Fibroblast of lung (primary cell): ENCODE measurements around the gene ATP6V0A1. TPM values are rescaled to one million over a fixed set of nuclear protein-coding genes. Genes with fewer than 3 reads are reported as not detected.
A peak's percentile ranks its signal among the peaks of the same experiment; 100 is the strongest.
"Not testable (repeated sequence)": the region's sequence is repeated elsewhere in the genome, so short reads cannot be mapped to it uniquely, and the experiment has no call there.

ENCODE experiments used
- DNase-seq, 2 donors: peaks; one replicate each; pipeline versions ENCODE4 v3.0.0 to v3.0.0-alpha.2; 2010; ENCODE audit warnings: low read depth in 2 of 2
- H2AFZ ChIP-seq: 2 replicates; pipeline ENCODE4 v1.5.1; 2012; ENCODE audit warnings: low read length, control low read depth, inconsistent platforms
- H3K27ac ChIP-seq: 2 replicates; pipeline ENCODE4 v1.5.1; 2011; ENCODE audit warnings: low read length, control low read depth; ENCODE audit not compliant: insufficient read depth
- H3K27me3 ChIP-seq: 2 replicates; pipeline ENCODE4 v1.5.1; 2011; ENCODE audit warnings: mild to moderate bottlenecking, low read length; ENCODE audit not compliant: control insufficient read depth, insufficient read depth
- H3K36me3 ChIP-seq: 2 replicates; pipeline ENCODE4 v1.5.1; 2011; ENCODE audit warnings: low read length; ENCODE audit not compliant: control insufficient read depth, insufficient read depth
- H3K4me1 ChIP-seq: 2 replicates; pipeline ENCODE4 v1.5.1; 2011; ENCODE audit warnings: low read length; ENCODE audit not compliant: control insufficient read depth, insufficient read depth; ENCODE audit errors: extremely low read depth
- H3K4me2 ChIP-seq: 2 replicates; pipeline ENCODE4 v1.5.1; 2011; ENCODE audit warnings: low read length, control low read depth; ENCODE audit not compliant: insufficient read depth; ENCODE audit errors: extremely low read depth
- H3K4me3 ChIP-seq, 4 experiments: fragments of 200-600 bp in 1 of 4; sonication (generic) in 1 of 4; replicated peaks in 1 of 4; 2 replicates each; pipeline ENCODE4 v1.5.1; 2011 to 2016; ENCODE audit warnings: low read length in 4 of 4, low read depth in 3 of 4, mild to moderate bottlenecking in 3 of 4, control low read depth in 2 of 4, inconsistent platforms in 1 of 4, mixed read lengths in 1 of 4; ENCODE audit not compliant: insufficient read depth in 1 of 4; ENCODE audit errors: control extremely low read depth in 1 of 4
- H3K79me2 ChIP-seq: 2 replicates; pipeline ENCODE4 v1.5.1; 2012; ENCODE audit warnings: mild to moderate bottlenecking, low read length, inconsistent platforms; ENCODE audit not compliant: control insufficient read depth, insufficient read depth
- H3K9ac ChIP-seq: 2 replicates; pipeline ENCODE4 v1.5.1; 2011; ENCODE audit warnings: mild to moderate bottlenecking, low read length, control low read depth; ENCODE audit not compliant: insufficient read depth
- H3K9me3 ChIP-seq: 2 replicates; pipeline ENCODE4 v1.5.1; 2012; ENCODE audit warnings: low read depth, low read length; ENCODE audit not compliant: control insufficient read depth, insufficient read depth
- H4K20me1 ChIP-seq: 2 replicates; pipeline ENCODE4 v1.5.1; 2011; ENCODE audit warnings: low read length; ENCODE audit not compliant: control insufficient read depth, insufficient read depth; ENCODE audit errors: extremely low read depth
- EZH2 ChIP-seq: IDR thresholded peaks from 2 replicates; pipeline ENCODE4 v1.5.1; 2012; ENCODE audit warnings: low read length, control low read depth, mild to moderate bottlenecking; ENCODE audit errors: missing control alignments
- polyA plus RNA-seq, 2 donors: library from polyadenylated mRNA; depleted of rRNA in 1 of 2; stranded (reverse) in 1 of 2; unstranded in 1 of 2; fragments of >200 nt; gene quantifications; 2 replicates each; pipeline ENCODE4 v1.2.1, GENCODE V29; 2011 to 2012; ENCODE audit warnings: missing spikeins in 1 of 2
- total RNA-seq: library from RNA; depleted of rRNA; stranded (reverse); fragments of >200 nt; gene quantifications from 2 replicates; pipeline ENCODE4 v1.2.1, GENCODE V29; 2014
- TF ChIP-seq, protein P1 (sequence below), 2 donors: IDR thresholded peaks in 1 of 2; conservative IDR thresholded peaks in 1 of 2; 1 replicate in 1 of 2; 2 replicates in 1 of 2; pipeline ENCODE4 v1.5.1; 2011 to 2012; ENCODE audit warnings: low read length in 2 of 2, control low read depth in 1 of 2, inconsistent platforms in 1 of 2, low read depth in 1 of 2, mild to moderate bottlenecking in 1 of 2

The ATP6V0A1 gene
- total and polyA plus RNA-seq, 2 donors (not counting 1 experiment from before 2014, with no cell fraction given), result 26.7 to 65.7 TPM

DNA sequence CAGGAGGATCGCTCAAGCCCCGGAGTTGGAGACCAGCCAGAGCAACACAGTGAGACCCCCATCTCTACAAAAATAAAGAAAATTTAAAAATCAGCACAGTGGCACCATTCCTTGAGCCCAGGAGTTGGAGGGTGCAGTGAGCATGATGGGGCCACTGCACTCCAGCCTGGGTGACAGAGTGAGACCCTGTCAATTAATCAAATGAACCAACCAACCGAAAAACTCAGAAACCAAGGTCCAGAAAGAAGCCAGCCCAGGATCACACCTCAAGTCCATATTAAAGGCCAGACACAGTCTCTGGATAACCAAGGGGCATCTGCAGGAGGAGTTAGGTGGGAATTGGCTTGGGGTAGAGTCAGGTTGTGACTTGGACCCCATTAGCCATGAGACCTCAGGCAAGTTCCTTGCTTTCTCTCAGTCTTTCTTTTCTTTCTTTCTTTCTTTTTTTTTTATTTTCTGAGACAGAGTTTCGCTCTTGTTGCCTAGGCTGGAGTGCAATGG lies 96.5 kb downstream of the ATP6V0A1 start:
- Histone ChIP-seq H3K4me3 (peak overlapping the region; percentile 79 to 88 (median 86)), H3K79me2 (peaks cover 4% of the 10 kb centered on the region), H3K27me3 (no peaks in the 10 kb centered on the region), H2AFZ (peak overlapping the region; percentile 75), H3K36me3 (peaks cover 4% of the 10 kb centered on the region), H3K4me1 (peaks cover 3% of the 10 kb centered on the region), H3K4me2 (peak overlapping the region; percentile 97), H3K27ac (peak overlapping the region; percentile 84), H4K20me1 (no peaks in the 10 kb centered on the region), H3K9me3 (no peaks in the 10 kb centered on the region), H3K9ac (peak overlapping the region; percentile 78)
- DNase-seq, result no peak
- TF ChIP-seq EZH2, result no peak
- TF ChIP-seq, protein P1, sequence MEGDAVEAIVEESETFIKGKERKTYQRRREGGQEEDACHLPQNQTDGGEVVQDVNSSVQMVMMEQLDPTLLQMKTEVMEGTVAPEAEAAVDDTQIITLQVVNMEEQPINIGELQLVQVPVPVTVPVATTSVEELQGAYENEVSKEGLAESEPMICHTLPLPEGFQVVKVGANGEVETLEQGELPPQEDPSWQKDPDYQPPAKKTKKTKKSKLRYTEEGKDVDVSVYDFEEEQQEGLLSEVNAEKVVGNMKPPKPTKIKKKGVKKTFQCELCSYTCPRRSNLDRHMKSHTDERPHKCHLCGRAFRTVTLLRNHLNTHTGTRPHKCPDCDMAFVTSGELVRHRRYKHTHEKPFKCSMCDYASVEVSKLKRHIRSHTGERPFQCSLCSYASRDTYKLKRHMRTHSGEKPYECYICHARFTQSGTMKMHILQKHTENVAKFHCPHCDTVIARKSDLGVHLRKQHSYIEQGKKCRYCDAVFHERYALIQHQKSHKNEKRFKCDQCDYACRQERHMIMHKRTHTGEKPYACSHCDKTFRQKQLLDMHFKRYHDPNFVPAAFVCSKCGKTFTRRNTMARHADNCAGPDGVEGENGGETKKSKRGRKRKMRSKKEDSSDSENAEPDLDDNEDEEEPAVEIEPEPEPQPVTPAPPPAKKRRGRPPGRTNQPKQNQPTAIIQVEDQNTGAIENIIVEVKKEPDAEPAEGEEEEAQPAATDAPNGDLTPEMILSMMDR (conservative IDR thresholded peaks at IDR 0.05 in 1 of 2, IDR thresholded peaks at IDR 0.05 in 1 of 2; ENCODE audit: low read depth in 1 of 2, low read length in 2 of 2), result no peak

DNA sequence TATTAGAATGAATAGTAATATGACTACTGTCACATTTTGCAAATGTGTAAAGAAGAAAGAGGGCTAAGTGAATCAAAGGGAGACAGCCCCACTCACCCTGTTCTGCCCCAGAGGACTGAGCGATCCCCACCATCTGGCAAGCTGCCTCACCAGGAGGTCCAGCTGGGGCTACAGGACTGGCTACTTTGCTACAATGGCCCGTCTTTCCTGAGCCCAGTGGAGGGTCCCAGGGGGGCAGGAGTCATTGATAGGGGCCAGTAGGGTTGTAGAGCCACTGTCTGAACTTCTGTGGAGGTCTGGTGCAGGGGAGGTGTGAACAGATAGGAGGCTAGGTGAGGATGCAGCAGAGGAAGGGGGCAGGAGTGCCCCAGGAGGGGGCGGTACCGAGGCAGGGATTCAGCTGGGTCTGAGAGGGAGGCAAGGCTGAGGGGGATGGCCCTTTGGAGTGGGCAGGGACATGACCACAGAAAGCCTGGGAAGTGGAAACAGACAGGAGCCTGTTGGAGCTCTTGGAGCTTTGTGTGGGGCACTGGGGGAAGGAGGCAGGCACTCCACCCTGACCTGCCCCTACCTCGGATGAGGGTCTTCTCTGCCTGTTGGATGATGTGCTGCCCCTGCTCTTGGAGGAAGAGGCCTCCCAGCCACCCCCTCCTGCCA lies 97.4 kb downstream of the ATP6V0A1 start:
- DNase-seq, H4K20me1 ChIP-seq, H3K4me2 ChIP-seq, H3K9me3 ChIP-seq, H3K79me2 ChIP-seq, H3K27ac ChIP-seq, H3K4me3 ChIP-seq, H3K4me1 ChIP-seq, H3K9ac ChIP-seq, H2AFZ ChIP-seq, H3K36me3 ChIP-seq, H3K27me3 ChIP-seq: not testable (repeated sequence)

DNA sequence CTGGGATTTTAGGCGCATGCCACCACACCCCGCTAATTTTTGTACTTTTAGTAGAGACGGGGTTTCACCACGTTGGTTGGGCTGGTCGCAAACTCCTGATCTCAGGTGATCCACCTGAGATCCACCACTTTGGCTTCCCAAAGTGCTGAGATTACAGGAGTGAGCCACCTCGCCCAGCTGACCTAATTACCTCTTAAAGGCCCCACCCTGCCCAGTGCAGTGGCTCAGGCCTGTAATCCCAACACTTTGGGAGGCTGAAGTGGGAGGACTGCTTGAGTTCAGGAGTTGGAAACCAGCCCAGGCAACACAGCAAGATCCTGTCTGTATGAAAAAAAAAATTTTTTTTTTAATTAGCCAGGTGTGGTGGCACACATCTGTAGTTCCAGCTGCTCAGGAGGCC lies 100.4 kb downstream of the ATP6V0A1 start:
- no peak for DNase-seq
- Histone ChIP-seq H3K4me1 (peaks cover 14% of the 10 kb centered on the region), H3K79me2 (peaks cover 26% of the 10 kb centered on the region), H3K36me3 (no peaks in the 10 kb centered on the region), H2AFZ (no peak overlapping the region), H3K9me3 (no peaks in the 10 kb centered on the region), H3K27me3 (no peaks in the 10 kb centered on the region), H3K27ac (no peak overlapping the region), H3K4me2 (no peak overlapping the region), H3K9ac (no peak overlapping the region), H3K4me3 (no peak overlapping the region), H4K20me1 (no peaks in the 10 kb centered on the region)
- TF ChIP-seq, protein P1 (conservative IDR thresholded peaks at IDR 0.05 in 1 of 2, IDR thresholded peaks at IDR 0.05 in 1 of 2; ENCODE audit: low read depth in 1 of 2, low read length in 2 of 2), result no peak
- no peak for TF ChIP-seq EZH2
